ENCODE data around the gene DKK3. TPM values are rescaled to one million over a fixed set of nuclear protein-coding genes. Genes with fewer than 3 reads are reported as not detected.

The DKK3 gene
- total and polyA plus RNA-seq, 2 of the 13 experiments (the other 11 are each of a cell fraction or from before 2014, with no cell fraction given), result 0.09 to 0.67 TPM

- CTCF ChIA-PET (ENCODE audit: low intra/inter-chr PET ratio, low total read pairs), result no interaction called here
- POLR2A ChIA-PET, result no interaction called here
- TF ChIP-seq ZNF709 (CRISPR knock-in tag; IDR thresholded peaks at IDR 0.05) (no peak), ZNF724P (CRISPR knock-in tag; IDR thresholded peaks at IDR 0.05; ENCODE audit: borderline replicate concordance) (no peak), NR3C1 (CRISPR knock-in tag; IDR thresholded peaks at IDR 0.05) (no peak), IRF9 (CRISPR knock-in tag; IDR thresholded peaks at IDR 0.05; ENCODE audit: borderline replicate concordance) (no peak), GFI1 (CRISPR knock-in tag; IDR thresholded peaks at IDR 0.05; ENCODE audit: borderline replicate concordance) (no peak), KLF16 (CRISPR knock-in tag; IDR thresholded peaks at IDR 0.05) (no peak), ZBTB4 (CRISPR knock-in tag; IDR thresholded peaks at IDR 0.05; ENCODE audit: borderline replicate concordance) (no peak), RELA (CRISPR knock-in tag; IDR thresholded peaks at IDR 0.05) (no peak), PAXIP1 (CRISPR knock-in tag; conservative IDR thresholded peaks at IDR 0.05) (no peak), PBX2 (CRISPR knock-in tag; IDR thresholded peaks at IDR 0.05) (no peak), XRCC5 (optimal IDR thresholded peaks at IDR 0.05; ENCODE audit: low read length) (no peak), FOXC1 (CRISPR knock-in tag; IDR thresholded peaks at IDR 0.05; ENCODE audit: borderline replicate concordance) (no peak), ZFP36 (IDR thresholded peaks at IDR 0.05; ENCODE audit: borderline replicate concordance, low read depth, low read length, partially characterized antibody) (no peak), CENPX (CRISPR knock-in tag; IDR thresholded peaks at IDR 0.05) (no peak), ZNF562 (CRISPR knock-in tag; IDR thresholded peaks at IDR 0.05; ENCODE audit: borderline replicate concordance) (no peak)
These were observed 62.2 kb downstream of the DKK3 start for GRCh38 chr11:11946180-11946579.

More at GRCh38 chr11:11946180-11946579, 62.2 kb downstream of the DKK3 start:
- H3K4me1 ChIP-seq (ENCODE audit: insufficient read depth, low read length), result peaks cover 17% of the 10 kb centered on the region
- no peaks in the 10 kb centered on the region for H3K9me3 ChIP-seq (ENCODE audit: low read length)
- WGBS (ENCODE audit: low lambda C conversion rate), result 95% methylated on average over 2 of the region's 2 CpGs
- H3K79me2 ChIP-seq (ENCODE audit: insufficient read depth, low read length), result no peaks in the 10 kb centered on the region
- no peak overlapping the region for H3K4me3 ChIP-seq (replicated peaks in 1 of 3; ENCODE audit: insufficient read depth in 1 of 3, low read depth in 2 of 3, low read length in 3 of 3)
- peaks cover 3% of the 10 kb centered on the region; the same call in 1 of the 2 replicates for H4K20me1 ChIP-seq (ENCODE audit: insufficient read depth, low read length)
- H3K9ac ChIP-seq (ENCODE audit: insufficient read depth, low read depth, low read length), result no peak overlapping the region
- in situ Hi-C loops (cut with HindIII; ENCODE audit: extremely low pct_ligation_motif_present, low pct_unique_long_range_greater_than_20kb) (no loop called here), intact Hi-C loops (cut with micrococcal nuclease; ENCODE audit: unreplicated experiment) (no loop called here)
- H3K27ac ChIP-seq (ENCODE audit: extremely low read length, insufficient read depth, low read length), result no peak overlapping the region
- BruUV-seq (replicated peaks), result no TSS peak
- DNase-seq (ENCODE audit: low spot score) (no peak), ATAC-seq (no peak), FAIRE-seq (no peak)
- no peak overlapping the region for H3K4me2 ChIP-seq (ENCODE audit: low read depth, low read length)
- H3K36me3 ChIP-seq (replicated peaks in 1 of 2; ENCODE audit: control insufficient read depth in 1 of 2, insufficient read depth in 2 of 2, low read length in 2 of 2), result peaks cover 8 to 18% of the 10 kb centered on the region in 2 experiments
- H2AFZ ChIP-seq (ENCODE audit: low read length), result no peak overlapping the region
- no peaks in the 10 kb centered on the region for H3K27me3 ChIP-seq (ENCODE audit: control insufficient read depth in 1 of 2, insufficient read depth in 2 of 2, low read length in 2 of 2)

Data from HepG2 (cell line).